NCI-H82 (cell line): ENCODE data around the gene YBEY.
"Not testable (repeated sequence)": the region's sequence is repeated elsewhere in the genome, so short reads cannot be mapped to it uniquely, and the experiment has no call there.

Experiments used
- DNase-seq: peaks from one replicate; lab custom pipeline; 2025; lab: John Stamatoyannopoulos, UW

Gene YBEY, protein sequence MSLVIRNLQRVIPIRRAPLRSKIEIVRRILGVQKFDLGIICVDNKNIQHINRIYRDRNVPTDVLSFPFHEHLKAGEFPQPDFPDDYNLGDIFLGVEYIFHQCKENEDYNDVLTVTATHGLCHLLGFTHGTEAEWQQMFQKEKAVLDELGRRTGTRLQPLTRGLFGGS

DNA sequence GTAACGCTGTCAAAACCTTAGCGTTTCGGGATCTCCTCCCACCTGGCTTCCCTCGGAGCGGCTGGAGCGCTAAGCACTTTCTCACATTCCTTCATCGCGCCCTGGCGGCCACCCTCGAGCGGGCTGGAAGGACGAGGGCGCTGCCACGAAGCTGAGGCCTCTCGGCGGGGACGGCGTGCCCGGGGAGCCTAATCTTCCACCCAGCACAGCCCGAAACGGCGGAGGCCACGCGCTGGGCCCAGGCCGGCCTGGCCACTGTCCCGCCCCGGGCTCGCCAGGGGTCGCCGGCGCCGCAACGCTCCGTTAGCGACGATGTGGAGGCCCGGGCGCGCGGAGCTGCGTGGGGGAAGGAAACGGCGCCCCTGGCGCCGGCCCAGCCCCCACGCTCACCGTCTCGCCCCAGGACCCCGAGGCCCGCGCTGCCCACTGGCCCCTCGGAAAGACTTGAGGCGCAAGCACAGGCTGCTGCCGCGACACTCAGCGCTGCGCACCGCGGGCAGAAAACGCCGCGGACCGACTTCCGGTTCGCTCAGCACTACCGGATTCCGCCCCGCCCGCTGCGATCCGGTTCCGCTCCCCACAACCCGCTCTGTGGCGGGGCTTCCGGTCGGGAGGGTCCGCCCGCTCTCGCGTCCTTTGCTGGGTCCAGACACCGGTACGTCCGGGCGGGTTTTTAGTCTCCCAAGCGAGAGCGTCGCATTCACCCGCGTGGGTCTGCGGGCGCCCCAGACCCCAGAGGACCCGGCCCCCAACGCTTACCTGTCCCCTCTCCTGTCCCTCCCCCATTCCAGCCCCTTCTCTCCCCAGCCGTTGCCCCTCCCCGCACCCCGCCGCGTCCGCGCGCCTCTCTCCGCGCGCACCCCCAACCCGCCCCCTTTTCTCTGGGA is at the start of gene YBEY:
Gene YBEY, plus strand, starts transcription at position 582 of the 887 bp plus-strand sequence. CDS start 572 bp downstream, outside the sequence.
- DNase-seq = peak; percentile 96

DNA sequence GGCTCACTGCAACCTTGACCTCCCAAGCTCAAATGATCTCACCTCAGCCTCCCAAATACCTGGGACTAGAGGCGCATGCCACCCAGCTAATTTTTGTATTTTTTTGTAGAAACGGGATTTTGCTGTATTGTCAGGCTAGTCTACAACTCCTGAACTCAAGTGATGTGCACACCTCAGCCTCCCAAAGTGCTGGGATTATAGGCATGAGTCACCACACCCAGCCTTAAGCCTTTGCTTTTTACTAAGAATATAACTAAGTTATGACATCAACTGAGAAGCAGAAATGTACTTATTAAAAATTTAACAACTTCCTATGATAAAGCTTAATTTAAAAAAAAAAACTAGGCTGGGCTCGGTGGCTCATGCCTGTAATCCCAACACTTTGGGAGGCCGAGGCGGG is 48.7 kb upstream of the YBEY start:
- DNase-seq = no peak

DNA sequence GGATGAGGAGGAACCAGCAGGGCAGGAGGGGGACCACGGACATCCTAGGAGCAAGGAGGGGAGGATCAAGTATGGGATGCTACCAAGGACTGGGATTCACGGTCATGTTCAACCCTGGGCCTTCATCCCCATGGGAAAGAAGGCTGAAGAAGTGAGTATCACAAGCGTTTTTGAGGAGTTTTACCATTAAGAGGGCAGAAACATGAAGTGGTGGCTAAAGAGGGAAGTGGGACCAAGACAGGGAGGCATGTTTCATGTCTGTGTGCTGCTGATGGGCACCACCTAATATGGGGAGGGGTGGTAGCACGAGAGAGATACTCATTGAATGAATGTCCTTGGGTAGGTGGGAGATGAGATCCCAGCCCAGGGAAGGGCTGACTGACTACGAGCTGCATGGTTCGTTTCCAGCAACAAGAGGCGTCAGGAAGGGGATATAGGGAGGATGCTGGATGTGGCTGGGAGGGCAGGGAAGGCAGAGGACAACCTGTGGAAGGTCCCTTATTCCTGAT is 46.3 kb upstream of the YBEY start:
- no peak for DNase-seq

DNA sequence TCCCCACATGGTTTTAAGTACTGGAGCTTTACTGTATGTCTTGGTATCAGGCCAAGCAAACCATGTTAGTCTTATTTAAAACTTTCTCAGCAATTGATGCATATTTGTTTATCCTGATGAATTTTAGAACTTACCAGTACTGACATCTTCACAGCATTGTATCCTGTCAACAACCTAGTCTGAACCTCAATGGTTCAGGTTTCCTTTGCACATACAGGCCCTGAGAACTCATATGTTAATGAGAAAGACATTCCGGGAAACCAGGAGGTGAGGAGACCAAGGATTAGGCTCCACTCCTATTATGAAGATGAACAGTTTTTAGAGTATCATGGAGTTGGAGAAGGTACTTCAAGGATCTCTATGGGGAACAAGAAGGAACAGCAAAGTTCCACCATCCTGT is 44.6 kb upstream of the YBEY start:
- not testable (repeated sequence) for DNase-seq

DNA sequence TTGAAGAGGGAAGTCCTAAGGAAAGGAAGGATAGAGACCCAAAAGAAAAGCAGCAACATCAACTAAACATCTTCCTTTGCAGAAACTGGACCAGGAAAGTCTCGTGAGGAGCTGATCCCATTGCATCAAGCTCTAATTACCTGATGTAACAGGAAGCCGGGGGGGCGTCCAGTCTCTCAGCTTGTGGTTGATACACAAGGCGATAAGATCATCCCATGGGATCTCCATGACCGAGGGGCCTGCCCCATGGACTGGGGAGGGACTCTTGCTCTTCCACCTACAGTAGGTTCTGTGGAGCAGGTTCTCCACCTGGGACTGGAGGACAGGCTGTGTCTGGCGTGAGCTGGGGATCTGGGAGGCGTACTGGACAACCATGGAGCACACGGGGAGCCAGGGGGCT is 42.8 kb upstream of the YBEY start:
- no peak for DNase-seq

DNA sequence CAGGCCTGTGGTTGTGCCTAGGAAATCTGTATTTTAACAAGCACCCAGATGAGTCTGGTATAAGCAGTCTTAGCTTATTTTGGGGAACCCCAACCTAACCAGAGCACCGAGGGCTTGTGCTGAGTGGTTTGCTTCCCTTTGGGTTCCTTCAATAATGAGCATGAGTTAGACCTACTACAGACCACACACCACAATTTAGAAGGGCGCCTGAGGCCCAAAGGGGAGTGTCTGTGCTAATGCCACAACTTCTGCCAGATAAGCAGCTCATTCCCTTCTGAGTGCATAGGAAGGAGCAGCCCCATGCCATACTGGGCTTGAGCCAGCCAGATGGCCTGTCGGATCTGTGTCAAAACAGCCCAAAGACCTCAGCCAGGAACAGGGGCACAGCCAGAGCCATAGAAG is 42.2 kb upstream of the YBEY start:
- no peak for DNase-seq

DNA sequence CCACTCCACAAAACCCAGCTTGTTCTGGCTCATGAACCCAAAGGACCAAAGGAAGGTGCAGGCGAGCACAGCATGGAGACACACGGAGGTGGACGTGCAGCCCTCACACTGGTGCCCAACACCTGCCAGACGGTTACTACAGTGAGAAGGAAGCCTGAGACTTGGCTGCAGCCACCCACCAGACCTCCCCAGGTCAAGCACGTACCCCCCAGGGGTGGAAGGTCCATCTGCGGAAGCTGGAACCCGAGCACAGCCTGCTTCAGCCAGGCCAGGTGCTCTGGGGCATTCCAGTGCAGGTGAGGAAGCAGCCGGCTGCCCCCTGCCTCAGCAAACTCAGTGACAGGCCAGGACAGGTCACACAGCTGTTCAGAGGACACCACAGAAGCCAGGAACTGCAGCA is 41.5 kb upstream of the YBEY start:
- DNase-seq = no peak

DNA sequence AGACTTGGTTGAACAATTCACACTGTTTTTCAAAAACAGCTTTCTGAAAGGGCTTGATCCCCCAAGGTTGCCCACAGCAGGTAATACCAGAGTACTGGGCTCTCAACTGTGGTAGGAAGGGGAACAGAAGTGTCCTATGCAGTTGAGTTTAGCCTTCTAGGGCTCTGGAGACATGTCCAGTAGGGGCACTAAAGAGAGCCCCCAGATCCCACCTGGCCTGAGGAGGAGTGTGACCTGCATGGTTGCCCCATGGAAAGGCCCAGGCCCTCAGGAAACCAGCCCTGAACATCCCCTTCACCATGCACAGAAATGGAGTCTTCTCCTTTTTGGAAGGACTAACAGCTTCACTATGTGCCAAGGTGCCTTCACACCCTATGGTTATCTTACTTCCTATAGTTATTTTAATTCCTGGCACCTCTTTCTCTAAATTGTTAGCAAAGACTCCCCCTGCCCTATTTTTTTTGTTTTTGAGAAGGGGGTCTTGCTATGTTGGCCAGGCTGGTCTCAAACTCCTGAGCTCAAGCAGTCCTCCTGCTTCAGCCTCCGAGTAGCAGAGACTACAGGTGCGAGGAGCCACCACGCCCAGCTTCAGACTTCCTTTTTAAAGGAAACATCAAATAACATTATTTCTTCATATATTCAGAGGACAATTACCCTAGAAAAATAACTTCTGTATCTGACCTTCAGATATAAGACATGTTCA is 40.8 kb upstream of the YBEY start:
- no peak for DNase-seq

DNA sequence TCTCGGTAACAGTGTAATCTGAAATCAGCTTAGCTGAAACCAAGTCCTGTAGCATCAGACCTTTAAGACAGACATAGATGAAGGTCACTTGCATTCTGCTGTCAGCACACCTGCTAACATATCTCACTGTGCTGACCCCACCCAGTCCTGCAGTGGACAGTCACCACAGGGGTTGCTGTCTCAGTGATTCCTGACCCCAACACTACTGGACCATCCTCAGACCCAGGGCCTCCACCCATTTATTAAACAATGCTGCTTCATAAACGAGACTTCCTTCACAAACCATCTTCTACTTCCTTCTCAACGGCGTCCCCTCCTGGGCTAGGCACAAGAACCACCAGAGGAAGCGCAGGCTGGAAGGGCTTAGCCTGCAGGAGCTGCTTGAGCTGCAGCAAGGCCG is 39.8 kb upstream of the YBEY start:
- DNase-seq = no peak

DNA sequence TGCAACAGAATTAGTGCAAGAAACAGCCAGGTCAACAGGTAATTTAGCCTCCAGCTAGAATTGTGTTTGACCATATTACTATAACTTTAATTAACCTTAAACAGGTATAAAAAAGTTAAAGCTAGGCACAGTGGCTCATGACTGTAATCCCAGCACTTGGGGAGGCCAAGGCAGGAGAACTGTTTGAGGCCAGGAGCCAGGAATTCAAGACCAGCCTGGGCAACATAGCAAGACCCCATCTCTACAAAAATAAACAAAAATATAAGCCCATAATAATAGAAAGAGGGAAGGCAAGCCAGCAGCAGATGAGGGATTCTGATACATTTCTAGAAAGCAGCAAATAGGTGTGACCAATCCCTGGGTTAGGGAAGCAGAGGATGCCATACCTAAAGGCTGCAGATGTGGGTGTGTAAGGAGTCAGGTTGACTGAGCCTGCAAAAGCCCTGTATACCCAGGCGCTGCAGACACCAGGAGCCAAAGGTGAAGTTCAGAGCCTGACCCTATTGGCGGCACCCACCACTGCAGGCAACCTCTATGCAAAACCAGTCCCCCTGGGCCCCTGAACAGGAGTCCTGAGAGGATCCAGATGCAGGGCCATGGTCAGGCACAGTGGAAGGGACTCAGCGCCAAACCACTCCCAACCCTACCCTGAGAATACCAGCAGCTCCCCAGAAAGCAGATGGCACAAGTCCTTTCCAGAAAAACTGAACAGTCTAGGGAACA is 38.3 kb upstream of the YBEY start:
- DNase-seq = no peak

DNA sequence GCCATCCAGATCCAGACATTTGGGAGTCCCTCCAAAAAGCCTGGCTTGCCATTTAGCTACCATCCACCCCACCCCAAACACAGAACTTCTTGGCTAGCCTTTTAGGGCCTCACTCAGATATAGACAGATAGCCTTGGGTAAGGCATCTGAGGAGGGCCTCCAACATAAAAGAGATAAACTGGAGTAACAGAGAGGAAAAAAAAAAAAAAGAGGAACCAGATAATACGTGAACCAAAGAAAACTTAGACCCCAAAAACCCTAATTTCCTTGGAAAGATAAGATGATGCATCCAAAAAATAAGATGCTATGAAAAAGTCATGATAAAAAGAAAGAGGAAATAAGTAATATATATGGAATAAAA is 37.7 kb upstream of the YBEY start:
- DNase-seq = no peak

DNA sequence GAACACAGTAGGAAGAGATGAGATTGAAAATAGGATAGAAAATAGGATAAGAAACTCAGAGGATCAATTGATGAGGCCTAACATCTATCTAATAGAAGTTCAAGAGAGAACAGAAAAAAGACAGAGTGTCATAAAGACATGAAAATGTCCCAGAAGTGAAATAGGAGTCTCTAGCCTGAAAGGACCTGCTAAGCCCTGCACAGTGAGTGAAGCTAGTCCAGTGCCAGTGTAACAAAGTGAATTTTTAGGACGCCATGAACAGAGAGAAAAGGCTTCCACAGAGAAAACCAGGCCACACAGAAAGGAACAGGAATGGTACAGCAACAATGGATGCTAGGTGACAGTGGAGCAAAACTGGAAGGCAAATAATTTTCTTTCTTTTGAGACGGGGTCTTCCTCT is 37.3 kb upstream of the YBEY start:
- no peak for DNase-seq

DNA sequence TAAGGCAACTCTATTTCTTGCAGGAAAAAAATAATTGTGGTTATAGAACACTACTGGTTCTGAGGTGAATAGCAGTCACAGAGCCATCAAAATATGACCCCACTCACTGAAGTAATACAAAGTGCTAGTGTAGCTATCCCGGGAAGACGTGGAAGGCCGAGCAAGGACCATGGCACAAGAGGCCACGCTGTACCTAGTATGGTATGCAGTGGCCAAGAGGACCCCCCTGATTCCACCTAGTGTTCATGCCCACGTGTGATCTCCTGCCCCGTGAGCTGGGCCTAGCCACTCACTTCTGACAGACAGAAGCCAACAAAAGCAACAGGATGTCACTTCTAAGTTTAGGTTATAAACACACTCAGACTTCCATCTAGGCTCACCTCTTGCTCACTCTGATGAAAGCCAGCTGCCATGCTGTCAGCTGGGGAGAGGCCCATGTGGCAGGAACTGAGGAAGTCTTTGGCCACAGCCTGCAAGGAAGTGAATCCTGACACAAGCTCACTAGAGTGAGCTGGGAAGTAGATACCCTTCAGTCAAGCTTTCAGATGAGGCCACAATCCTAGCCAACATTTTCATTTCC is 35.9 kb upstream of the YBEY start:
- no peak for DNase-seq

DNA sequence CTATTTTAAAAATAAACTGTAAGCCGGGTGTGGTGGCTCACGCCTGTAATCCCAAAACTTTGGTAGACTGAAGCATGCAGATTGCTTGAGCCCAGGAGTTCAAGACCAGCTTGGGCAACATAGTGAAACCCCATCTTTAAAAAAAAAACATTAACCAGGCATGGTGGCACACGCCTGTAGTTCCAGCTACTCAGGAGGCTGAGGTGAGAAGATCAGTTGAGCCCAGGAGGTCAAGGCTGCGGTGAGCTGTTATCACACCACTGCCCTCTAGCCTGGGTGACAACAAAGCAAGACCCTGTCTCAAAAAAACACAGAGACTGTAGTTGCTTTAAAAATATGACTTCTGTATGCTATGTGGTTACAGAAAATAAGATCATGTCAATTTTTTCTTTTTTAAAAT is 33.3 kb upstream of the YBEY start:
- DNase-seq = no peak

DNA sequence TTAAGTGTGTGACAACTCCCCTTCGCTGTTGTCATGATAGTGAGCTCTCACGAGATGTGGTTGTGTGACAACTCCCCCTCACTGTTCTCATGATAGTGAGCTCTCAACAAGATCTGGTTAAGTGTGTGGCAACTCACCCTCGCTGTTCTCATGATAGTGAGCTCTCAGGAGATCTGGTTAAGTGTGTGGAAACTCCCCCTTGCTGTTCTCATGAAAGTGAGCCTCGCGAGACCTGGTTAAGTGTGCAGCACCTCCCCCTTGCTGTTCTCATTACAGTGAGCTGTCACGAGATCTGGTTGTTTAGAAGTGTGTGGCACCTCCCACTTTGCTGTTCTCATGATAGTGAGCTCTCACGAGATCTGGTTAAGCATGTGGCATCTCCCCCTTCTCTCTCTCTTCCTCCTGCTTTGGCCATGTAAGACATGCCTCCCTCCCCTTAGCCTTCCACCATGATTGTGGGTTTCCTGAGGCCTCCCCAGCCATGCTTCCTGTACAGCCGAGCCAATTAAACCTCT is 32.5 kb upstream of the YBEY start:
- peak; percentile 24 for DNase-seq

DNA sequence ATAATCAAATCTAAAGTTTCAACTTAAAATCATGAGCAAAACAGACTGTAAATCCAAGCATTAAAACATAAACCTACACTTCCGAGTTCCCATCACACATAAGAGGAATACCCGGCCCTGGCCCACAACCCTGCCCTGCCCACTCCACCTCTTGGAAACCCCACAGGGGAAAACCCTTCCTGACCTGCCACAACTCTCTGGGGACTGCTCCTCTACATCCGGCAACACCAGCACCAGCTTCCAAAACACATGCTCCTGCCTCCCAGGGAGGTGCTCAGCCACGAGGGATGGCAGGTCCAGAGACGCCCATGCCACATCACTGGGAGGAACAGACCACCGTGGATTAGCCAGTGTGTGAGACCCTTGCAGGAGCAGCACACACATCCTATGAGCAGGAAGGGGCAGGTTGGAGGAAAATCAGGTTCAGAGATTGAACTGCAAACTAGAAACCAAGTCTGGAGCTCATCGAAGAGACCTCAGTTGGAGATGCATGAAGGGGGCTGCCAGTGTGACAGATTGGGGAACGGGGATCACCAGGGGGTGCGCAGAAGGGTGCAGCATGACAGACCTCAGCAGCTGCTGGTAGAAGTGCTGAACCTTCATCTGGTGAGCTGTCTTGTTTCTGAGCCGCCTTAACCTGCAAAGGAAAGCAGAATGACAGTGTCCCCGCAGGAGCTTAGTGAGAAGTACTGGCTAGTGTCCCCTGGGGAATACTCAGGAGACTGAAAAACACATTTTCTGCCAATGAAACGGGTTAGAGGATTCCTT is 31.8 kb upstream of the YBEY start:
- DNase-seq = no peak

DNA sequence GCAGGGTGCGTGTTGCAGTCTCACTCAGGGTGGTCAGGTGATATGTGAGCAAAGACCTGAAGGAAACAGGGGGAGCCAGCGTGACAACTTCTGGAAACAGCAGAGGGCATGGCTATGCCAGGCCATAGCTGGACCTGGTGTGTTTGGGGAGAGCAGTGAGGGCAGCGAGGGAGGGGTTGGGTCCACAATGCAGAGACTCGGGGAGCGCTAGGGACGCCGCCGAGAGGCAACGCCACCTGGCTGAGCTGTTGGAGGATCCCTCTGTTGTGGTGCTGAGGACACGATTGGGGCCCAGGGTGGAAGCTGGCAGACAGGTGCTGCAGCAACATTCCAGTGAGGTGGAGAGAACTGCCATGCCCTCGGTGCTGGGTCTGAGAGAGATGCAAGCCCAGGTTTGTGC is 31.0 kb upstream of the YBEY start:
- DNase-seq = no peak

DNA sequence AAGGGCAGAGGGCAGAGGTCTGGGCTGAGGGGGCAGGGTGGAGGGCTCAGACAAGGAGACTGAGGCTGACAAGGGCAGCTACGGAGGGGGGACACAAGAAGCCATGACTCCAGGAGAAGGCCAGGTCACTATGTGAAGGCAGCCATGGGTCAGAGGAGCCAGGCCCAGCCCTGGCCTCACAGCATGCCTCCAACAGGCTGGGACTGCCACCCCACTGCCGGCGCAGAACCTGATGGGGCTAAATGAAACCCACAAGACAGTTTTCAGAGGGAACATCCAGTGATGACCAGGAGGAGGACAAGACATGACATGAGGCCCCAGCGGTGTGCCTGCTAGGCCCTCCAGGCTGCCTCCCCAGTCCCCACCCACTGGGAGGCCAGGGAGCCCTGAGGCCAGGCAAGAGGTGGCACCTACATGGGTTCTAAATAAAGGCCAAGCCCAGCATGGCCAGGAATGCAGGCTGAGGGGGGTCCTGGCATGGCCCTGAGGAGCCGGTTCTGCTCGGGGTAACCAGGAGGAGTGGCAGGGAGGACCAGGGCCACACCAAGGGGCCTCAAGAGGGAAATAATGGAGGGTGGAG is 30.3 kb upstream of the YBEY start:
- DNase-seq = no peak

DNA sequence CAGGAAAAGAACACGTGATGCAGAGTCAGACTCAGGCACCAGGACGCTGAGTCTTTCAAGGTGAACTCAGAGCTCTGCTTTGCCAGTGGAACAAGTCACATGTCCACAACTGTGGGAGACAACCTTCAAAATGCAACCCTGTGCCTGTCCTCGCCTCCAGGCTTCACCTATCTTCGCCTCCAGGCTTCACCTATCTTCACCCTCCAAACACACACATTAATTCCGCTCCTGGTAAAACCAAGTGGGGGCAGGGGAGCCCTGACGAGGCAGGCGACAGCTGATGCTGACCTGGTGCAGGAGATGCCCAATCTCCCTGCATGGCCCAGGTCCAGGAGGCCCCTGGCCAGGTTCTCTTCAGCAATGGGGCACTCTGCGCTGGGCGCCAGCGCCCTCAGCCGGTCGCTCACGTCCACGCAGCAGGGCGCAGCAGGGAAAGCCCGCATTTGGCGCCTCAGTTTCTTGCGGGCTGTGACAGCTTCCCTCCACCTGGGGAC is 29.6 kb upstream of the YBEY start:
- no peak for DNase-seq

DNA sequence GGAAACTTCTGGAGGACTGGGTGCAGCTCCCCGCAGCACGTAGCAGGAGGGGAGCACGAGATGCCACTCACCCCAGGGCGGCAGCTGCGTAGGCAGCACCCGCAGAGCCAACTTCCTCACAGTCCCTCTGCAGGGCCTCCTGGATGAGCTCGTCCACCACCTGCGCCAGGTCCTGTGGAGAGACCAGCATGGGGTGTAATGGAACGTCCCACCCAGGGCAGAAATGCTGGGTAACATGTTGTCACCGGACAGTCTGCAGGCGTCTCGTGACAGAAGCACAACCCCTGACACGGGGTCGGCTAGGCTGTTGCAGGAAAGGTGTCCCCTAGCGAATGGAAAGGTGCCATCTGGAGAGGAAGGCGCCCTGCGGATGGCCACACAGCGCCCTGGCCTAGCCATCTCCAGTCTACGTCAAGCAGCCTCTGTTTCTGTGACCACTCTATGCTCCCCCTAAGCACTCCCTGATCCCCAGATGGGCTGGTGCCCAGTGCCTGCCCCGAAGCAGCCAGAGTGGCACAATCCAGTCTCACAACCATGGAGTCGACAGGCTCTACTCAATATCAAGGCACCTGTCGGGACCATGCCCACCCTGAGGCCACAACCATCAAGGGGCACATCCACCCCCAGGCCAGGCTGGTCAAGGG is 22.0 kb upstream of the YBEY start:
- DNase-seq = no peak
